ENCODE measurements around the gene GSTK1.

The GSTK1 gene

DNA sequence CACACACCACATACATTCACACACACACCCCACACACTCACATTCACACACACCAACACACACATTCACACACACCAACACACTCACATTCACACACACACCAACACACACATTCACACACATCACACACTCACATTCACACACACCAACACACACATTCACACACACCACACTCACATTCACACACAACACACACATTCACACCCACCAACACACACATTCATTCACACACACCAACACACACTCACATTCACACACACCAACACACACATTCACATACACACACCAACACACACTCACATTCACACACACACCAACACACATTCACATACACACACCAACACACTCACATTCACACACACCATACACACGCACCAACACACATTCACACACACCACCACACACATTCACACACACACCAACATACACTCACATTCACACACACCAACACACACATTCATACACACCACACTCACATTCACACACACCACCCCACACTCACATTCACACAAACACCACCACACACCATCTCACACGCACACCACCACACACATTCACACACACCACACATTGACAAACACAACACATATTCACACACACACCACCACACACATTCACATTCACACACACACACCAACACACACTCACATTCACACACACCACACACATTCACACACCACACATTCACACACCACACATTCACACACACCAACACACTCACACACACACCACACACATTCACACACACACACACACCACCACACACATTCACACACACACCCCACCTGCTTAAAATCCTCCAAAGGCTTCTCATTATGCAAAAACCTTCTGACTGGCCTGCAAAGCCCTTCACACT, 32.4 kb upstream of the GSTK1 start:
- Histone ChIP-seq H3K27me3 (replicated peaks; ENCODE audit: insufficient read depth, low read length) (no peaks in the 10 kb centered on the region), H3K9ac (ENCODE audit: low read length) (no peak overlapping the region), H3K36me3 (replicated peaks; ENCODE audit: insufficient read depth, low read length) (no peaks in the 10 kb centered on the region), H3K4me2 (ENCODE audit: low read depth, low read length) (no peak overlapping the region), H3K9me2 (replicated peaks; ENCODE audit: insufficient read depth, low read length) (no peaks in the 10 kb centered on the region), H3K4me1 (ENCODE audit: low read length) (no peaks in the 10 kb centered on the region), H4K20me1 (ENCODE audit: insufficient read depth, low read length) (no peaks in the 10 kb centered on the region), H3K9me3 (replicated peaks; ENCODE audit: insufficient read depth, low read length) (no peaks in the 10 kb centered on the region), H3F3A (ENCODE audit: insufficient read depth, low read length) (no peaks in the 10 kb centered on the region), H3K4me3 (ENCODE audit: low read length) (no peak overlapping the region), H3K79me2 (ENCODE audit: low read length) (no peaks in the 10 kb centered on the region), H2AFZ (ENCODE audit: low read length) (no peak overlapping the region), H3K27ac (ENCODE audit: low read length) (no peak overlapping the region)
- no peak for TF ChIP-seq CTCF (IDR thresholded peaks at IDR 0.05; ENCODE audit: low read length)
- no peak for TF ChIP-seq EZH2phosphoT487 (IDR thresholded peaks at IDR 0.05; ENCODE audit: low read length)
- no peak for TF ChIP-seq EZH2 (optimal IDR thresholded peaks at IDR 0.05; ENCODE audit: low read depth, low read length)
- DNase-seq: no peak

DNA sequence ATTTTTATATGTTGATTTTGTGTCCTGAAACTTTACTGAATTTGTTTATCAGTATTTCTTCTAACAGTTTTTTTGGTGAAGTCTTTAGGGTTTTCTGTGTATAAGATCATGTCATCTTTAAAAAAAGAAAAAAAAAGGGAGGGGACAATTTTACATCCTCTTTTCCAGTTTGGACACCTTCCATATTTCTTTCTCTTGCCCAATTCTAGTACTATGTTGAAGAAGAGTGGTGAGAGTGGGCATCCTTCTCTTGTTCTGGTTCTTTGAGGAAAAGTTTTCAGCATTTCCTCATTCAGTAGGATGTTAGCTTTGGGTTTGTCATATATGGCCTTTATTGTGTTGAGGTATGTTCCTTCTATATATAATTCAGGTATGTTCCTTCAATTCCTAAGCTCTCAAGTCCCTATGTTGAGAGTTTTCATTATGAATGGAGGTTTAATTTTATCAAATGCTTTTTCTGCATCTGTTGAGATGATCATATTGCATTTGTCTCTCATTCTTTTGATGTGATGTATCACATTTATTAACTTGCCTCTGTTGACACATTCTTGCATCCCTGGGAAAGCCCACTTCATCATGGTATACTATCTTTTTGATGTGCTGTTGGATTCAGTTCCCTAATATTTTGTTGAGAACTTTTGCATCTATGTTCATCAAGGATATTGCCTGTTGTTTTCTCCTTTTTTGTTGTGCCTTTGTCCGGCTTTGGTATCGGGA, 29.3 kb upstream of the GSTK1 start:
- no peak overlapping the region for H3K27ac ChIP-seq (ENCODE audit: low read length)
- H3K9ac ChIP-seq (ENCODE audit: low read length): no peak overlapping the region
- H3K4me1 ChIP-seq (ENCODE audit: low read length): no peaks in the 10 kb centered on the region
- H3K27me3 ChIP-seq (replicated peaks; ENCODE audit: insufficient read depth, low read length): no peaks in the 10 kb centered on the region
- no peaks in the 10 kb centered on the region for H3F3A ChIP-seq (ENCODE audit: insufficient read depth, low read length)
- no peaks in the 10 kb centered on the region for H3K36me3 ChIP-seq (replicated peaks; ENCODE audit: insufficient read depth, low read length)
- H3K4me3 ChIP-seq (ENCODE audit: low read length): no peak overlapping the region
- TF ChIP-seq CTCF (IDR thresholded peaks at IDR 0.05; ENCODE audit: low read length) (no peak), EZH2phosphoT487 (IDR thresholded peaks at IDR 0.05; ENCODE audit: low read length) (no peak), EZH2 (optimal IDR thresholded peaks at IDR 0.05; ENCODE audit: low read depth, low read length) (no peak)
- no peaks in the 10 kb centered on the region for H4K20me1 ChIP-seq (ENCODE audit: insufficient read depth, low read length)
- no peak overlapping the region for H2AFZ ChIP-seq (ENCODE audit: low read length)
- no peak for DNase-seq
- H3K79me2 ChIP-seq (ENCODE audit: low read length): no peaks in the 10 kb centered on the region
- H3K4me2 ChIP-seq (ENCODE audit: low read depth, low read length): no peak overlapping the region
- H3K9me2 ChIP-seq (replicated peaks; ENCODE audit: insufficient read depth, low read length): no peaks in the 10 kb centered on the region
- H3K9me3 ChIP-seq (replicated peaks; ENCODE audit: insufficient read depth, low read length): no peaks in the 10 kb centered on the region

DNA sequence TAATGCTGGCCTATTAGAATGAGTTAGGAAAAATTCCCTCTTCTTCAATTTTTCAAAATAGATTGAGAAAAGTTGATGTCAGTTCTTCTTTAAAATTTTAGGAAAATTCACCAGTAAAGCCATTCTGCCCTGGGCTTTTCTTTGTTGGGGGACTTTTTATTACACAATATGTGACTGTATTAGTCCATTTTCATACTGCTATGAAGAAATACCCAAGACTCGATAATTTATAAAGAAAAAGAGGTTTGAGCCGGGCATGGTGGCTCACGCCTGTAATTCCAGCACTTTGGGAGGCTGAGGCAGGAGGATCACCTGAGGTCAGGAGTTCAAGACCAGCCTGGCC, 28.7 kb upstream of the GSTK1 start:
- H3K9me3 ChIP-seq (replicated peaks; ENCODE audit: insufficient read depth, low read length): no peaks in the 10 kb centered on the region
- no peak for DNase-seq
- no peaks in the 10 kb centered on the region for H3K79me2 ChIP-seq (ENCODE audit: low read length)
- TF ChIP-seq EZH2 (optimal IDR thresholded peaks at IDR 0.05; ENCODE audit: low read depth, low read length) (no peak), EZH2phosphoT487 (IDR thresholded peaks at IDR 0.05; ENCODE audit: low read length) (no peak), CTCF (IDR thresholded peaks at IDR 0.05; ENCODE audit: low read length) (no peak)
- H3K9me2 ChIP-seq (replicated peaks; ENCODE audit: insufficient read depth, low read length): no peaks in the 10 kb centered on the region
- H3K36me3 ChIP-seq (replicated peaks; ENCODE audit: insufficient read depth, low read length): no peaks in the 10 kb centered on the region
- H3K4me1 ChIP-seq (ENCODE audit: low read length): no peaks in the 10 kb centered on the region
- no peaks in the 10 kb centered on the region for H3K27me3 ChIP-seq (replicated peaks; ENCODE audit: insufficient read depth, low read length)
- no peak overlapping the region for H3K4me2 ChIP-seq (ENCODE audit: low read depth, low read length)
- H2AFZ ChIP-seq (ENCODE audit: low read length): no peak overlapping the region
- H3K4me3 ChIP-seq (ENCODE audit: low read length): no peak overlapping the region
- no peak overlapping the region for H3K27ac ChIP-seq (ENCODE audit: low read length)
- H3K9ac ChIP-seq (ENCODE audit: low read length): no peak overlapping the region
- H3F3A ChIP-seq (ENCODE audit: insufficient read depth, low read length): no peaks in the 10 kb centered on the region
- no peaks in the 10 kb centered on the region for H4K20me1 ChIP-seq (ENCODE audit: insufficient read depth, low read length)

Measured in MM.1S (cell line).